Activated naive CD4-positive, alpha-beta T cell (primary cell): Measurements from ENCODE around the gene OS9.

Experiments used
- DNase-seq, 4 experiments: peaks; one replicate each; lab custom pipeline; 2025; lab: John Stamatoyannopoulos, UW

OS9 gene

GRCh38 chr12:57722716-57723629, 29.0 kb downstream of the OS9 start:
- DNase-seq = no peak

GRCh38 chr12:57723630-57723962, 29.7 kb downstream of the OS9 start:
- DNase-seq = no peak

- no peak for DNase-seq
Measured at GRCh38 chr12:57724003-57724935, 30.3 kb downstream of the OS9 start.

GRCh38 chr12:57724936-57725740, 31.2 kb downstream of the OS9 start:
- no peak for DNase-seq

GRCh38 chr12:57725851-57726150, 31.9 kb downstream of the OS9 start:
- no peak for DNase-seq

- peak in 1 of 4 experiments; percentile 17 for DNase-seq
Measured at GRCh38 chr12:57726151-57726883, 32.4 kb downstream of the OS9 start.

- DNase-seq = no peak
Measured at GRCh38 chr12:57726884-57727757, 33.2 kb downstream of the OS9 start.

- no peak for DNase-seq
Measured at GRCh38 chr12:57727758-57728395, 33.9 kb downstream of the OS9 start.

GRCh38 chr12:57729321-57729844, 35.5 kb downstream of the OS9 start:
- DNase-seq = no peak

GRCh38 chr12:57730336-57731067, 36.6 kb downstream of the OS9 start:
- DNase-seq = no peak

- no peak for DNase-seq
Measured at GRCh38 chr12:57731411-57732080, 37.6 kb downstream of the OS9 start.

GRCh38 chr12:57732270-57732669, 38.3 kb downstream of the OS9 start:
- DNase-seq = no peak

- no peak for DNase-seq
Measured at GRCh38 chr12:57732726-57733593, 39.0 kb downstream of the OS9 start.

GRCh38 chr12:57733928-57734327, 40.0 kb downstream of the OS9 start:
- DNase-seq = no peak

- DNase-seq = no peak
Measured at GRCh38 chr12:57734591-57734990, 40.7 kb downstream of the OS9 start.

- DNase-seq = no peak
Measured at GRCh38 chr12:57735198-57735855, 41.4 kb downstream of the OS9 start.
